GM18502 (cell line): Measurements from ENCODE around the gene SMG7.

Experiments
- ATAC-seq: cut with Tn5 transposase; IDR thresholded peaks from one replicate; pipeline ENCODE4 v1.9.1; 2021; ENCODE audit warnings: mild to moderate bottlenecking; ENCODE audit not compliant: unreplicated experiment, poor library complexity

Gene SMG7

DNA sequence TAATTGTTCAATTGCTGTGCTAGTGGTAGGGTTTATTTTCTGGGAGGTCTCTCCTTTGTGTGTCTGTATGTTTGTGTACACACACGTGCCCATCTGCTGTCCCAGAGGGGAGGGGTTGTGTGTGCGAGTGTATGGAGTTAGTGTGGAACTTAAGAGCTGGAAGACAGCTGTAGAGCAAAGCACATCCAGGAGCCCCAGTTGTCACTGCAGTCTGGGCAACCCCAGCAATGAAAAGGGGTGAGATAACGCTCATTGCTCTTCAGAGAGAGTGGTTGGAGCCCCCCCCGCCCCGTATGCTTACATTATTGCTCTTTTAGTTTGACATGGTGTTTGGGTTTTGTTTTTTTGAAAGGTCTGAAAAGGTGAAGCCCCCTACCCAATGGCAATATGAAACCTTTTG, 81.0 kb downstream of the SMG7 start:
- ATAC-seq = no peak

DNA sequence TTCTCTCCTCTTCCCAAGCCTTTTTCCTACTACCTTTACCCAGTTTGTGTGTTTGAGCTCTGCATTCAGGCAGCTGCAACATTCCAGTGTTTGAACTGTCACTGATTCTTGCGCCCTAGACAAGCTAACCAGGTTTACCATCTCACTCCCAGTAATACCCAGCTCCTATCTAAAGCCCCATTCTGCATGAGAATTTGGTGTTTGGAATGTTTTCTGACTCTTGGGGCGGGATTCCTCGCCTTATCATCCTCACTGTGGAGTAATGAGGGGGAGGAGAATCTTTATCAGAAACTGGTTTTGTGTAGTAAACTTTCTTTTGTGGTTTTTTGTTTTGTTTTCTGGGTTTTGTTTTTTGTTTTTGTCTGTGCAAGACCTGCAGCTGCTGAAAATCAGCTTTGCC, 81.5 kb downstream of the SMG7 start:
- ATAC-seq = no peak

DNA sequence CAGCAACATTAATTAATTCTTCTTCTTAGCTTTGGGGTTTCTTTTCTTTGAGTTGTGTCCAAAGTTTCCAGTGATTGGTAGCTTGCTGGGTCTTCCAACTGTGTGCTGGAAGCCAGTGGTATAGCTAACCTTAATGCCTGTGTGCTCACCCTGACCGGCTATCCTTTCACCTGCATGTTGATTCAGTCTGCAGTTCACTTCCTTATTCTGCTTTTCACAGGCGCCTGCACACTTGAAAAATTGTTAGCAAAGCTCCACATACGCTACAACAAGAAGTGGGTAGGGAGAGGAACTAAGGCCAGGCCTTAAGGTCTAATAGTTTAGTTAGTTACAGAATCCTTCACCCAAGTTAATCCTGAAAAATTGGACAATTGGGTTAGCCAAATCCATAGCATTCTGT, 82.3 kb downstream of the SMG7 start:
- no peak for ATAC-seq

GRCh38 chr1:183559061-183559460, 86.8 kb downstream of the SMG7 start:
- no peak for ATAC-seq

DNA sequence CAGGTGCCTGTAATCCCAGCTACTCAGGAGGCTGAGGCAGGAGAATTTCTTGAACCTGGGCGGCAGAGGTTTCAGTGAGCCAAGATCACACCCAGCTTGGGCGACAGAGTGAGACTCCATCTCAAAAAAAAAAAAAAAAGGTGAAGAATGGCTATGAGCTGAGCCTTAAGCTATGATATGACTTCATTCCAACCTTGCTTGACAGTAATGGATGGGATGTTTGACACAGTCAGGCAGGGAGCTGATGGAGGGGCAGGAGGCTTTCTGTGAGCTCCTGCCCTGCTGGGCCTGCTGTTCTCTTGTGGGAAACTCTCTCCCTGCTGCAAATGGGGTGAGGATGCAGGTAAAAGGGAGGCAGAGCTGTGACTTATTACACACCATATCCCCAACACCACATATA, 90.4 kb downstream of the SMG7 start:
- no peak for ATAC-seq

DNA sequence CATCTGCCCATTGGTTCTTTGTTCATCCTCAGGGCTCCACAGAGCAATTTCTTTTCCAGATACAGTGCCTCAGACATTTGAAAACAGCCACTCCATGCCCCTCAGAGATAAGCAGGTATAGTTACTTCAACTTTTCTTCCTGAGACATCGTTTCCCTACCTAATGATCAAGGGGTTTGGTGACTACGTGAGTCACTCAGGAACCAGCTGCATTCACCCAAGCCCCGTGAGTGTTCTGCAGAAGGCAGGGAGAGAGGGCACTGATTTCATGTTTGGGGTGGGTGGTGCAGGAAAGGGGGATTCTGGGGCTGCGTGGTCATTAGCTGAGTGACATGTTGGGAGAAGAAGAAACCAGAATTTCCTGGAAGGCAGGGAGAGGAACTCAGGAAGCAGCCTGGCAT, 93.0 kb downstream of the SMG7 start:
- no peak for ATAC-seq

DNA sequence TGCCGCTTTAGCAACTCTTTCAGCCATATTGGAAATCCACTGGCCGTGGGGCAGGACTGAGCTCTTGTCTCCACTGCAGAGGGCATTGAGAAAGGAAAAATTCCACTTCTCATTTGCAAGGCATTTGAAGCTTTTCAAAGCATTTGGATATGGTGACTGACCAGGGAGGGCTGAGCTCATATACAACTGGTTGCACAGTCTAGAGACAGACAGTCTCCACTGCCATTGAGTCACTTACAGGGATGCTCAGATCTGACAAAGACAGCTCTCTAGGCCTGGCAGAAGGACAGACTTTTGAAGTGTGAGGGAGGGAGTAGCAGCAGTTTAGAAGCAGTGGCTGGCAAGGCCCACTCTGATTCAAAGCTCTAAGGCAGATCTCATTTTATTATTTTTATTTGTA, 93.7 kb downstream of the SMG7 start:
- ATAC-seq = no peak

DNA sequence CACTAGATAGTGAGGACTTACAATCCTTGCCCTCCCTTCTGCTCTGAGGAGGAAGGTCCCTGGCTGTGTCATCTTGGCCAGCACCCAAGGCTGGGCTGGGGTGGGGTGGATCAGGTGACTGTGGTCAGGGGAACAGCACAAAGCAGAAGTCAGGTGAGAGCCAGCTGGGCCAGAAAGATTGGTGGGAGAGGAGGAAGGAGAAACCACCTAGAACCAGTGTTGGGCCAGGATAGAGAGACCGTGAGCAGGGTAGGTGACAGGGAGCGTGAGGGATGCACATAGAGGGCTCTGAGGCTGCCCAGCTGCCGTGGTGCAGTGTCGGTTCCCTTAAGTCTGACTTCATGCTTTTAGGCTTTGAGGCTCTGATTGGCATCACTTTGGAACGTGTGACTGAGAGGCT, 95.3 kb downstream of the SMG7 start:
- ATAC-seq = peak; percentile 80

DNA sequence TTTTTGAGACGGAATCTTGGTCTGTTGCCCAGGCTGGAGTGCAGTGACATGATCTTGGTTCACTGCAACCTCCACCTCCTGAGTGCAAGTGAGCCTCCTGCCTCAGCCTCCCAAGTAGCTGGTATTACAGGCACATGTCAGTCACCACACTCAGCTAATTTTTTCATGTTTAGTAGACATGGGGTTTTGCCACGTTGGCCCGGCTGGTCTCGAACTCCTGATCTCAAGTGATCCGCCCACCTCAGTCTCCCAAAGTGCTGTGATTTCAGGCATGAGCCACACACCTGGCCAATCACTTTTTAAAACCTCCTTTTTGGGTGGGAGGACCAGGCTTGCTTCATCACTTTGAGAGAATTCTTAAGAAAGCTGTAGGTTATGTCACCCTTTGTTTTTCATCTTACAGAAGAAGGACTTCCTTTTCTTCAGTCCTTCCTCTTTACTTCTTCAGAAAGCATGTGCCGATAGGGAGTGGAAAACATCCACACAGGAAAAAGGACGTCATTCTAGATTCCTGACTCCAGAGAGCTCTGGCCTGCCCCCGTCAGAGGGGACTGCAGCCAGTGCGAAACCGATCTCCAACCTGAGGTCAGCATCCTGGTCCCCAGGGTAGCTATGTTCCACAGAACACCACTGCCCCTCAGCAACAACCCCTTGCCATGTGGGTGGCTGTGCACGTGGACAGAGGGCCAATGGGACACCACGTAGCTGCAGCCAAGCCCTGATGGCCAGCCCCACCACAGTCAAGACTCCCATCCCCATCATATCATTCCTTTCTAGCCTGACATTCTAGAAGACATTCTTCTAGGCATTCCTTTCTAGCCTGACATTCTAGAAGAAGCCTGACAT, 96.1 kb downstream of the SMG7 start:
- no peak for ATAC-seq

DNA sequence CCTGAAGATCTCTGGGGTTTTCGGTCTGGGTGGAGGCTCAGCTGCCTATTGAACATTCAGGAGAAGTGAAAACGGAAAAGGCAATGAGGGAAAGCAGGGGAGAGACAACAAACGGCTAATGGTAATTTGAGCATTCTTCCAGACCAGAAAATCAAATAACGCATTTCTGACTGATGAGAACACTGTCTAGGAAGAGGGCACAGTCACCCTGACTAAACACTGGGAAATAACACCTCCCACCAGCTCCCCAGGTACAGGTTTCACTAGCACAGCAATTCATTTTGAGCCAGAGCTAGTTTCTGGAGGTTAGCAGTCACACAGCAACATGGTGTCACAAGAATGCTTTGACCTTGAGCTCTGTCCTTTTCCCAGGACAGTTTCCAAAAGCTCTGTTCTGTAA, 96.8 kb downstream of the SMG7 start:
- no peak for ATAC-seq

DNA sequence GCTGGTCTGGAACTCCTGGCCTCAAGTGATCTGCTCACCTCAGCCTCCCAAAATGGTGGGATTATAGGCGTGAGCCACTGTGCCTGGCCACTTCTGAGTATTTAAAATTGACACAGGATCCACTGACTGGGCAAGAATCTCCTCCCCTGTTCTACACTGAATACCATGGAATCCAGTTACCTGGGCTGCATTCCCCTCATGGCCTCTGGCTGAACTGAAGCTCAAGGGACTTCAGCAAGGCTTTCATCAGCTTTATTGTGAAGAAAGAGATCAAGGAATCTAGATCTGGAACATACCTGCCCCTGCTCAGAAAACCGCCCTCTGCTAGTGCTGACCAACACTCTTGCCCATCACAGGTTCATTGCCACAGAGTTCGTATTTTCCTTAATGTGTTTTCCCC, 97.5 kb downstream of the SMG7 start:
- no peak for ATAC-seq

DNA sequence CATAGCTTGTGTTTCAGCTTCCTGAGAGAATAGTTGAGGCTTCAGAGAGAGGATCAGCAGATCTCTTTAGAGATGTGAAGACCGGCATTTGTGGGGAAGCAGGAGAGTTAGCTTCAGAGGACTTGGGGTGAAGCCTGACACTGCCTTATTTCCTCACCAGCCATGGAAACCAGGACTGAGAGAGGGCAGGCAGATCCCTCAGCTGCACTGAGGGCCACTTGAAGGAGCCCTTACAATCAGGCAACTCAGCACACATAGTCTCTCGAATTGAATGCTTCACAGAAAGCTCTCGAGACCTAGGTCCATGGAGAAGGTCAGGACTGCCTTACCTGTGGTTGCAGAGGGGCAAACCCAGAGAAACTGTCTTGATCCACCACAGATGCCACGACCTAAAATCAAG, 98.2 kb downstream of the SMG7 start:
- no peak for ATAC-seq

- no peak for ATAC-seq
Observed at GRCh38 chr1:183571678-183572268, 99.5 kb downstream of the SMG7 start.

DNA sequence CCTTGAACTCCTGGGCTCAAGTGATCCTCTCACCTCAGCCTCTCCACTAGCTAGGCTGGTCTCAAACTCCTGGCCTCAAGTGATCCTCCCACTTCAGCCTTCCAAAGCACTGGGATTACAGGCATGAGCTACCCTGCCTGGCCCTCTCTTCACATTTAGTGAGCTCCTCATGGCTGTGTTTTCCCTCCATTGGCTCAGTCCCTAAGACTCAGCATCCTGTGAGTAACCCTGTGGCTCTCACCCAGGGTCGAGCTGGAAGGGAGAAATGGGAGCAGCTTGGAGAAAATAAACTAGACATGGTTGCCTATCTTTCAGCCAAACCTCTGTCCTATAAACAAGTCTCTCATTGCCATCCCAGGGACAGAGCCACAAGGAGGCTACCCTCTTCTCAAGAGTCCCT, 100.4 kb downstream of the SMG7 start:
- ATAC-seq = no peak

DNA sequence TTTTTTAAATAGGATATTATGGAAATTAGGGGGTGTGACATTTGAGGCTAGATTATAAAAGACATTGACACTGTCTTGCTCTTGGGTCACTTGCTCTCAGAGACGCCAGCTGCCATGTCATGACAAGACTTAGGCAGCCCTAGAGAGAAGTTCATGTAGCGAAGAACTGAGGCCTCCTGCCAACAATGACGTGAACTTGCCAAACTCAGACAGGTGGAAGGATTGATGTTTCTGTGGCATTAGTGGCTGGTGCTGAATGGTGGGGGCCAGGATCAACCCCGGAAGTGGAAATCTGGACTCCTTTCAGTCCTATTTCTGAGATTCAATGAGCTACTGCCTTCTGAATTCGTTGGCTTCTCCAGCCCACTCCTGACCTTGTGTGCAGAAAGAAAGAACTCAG, 103.3 kb downstream of the SMG7 start:
- ATAC-seq = no peak

- ATAC-seq = no peak
Observed at GRCh38 chr1:183576537-183576936, 104.2 kb downstream of the SMG7 start.

- ATAC-seq = no peak
Observed at GRCh38 chr1:183577897-183578465, 105.7 kb downstream of the SMG7 start.

DNA sequence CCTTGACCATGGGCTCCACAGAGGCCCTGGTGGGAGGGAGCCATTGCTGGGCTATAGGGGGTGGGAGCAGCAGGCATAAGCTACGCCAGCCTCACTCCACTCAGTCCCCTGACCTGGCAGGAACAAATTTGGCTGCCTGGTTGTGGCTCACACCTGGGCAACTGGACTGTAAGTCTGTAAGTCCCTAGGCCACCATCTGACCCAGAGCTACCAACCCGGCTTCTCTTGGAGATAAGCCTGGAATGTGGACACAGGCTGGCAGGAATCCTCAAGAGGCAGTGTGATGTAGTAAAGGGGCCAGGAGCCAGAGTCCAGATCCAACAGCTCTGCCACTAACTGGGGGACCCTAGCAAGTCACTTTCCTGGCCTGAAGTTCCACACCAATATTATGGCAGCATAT, 106.6 kb downstream of the SMG7 start:
- ATAC-seq = no peak

DNA sequence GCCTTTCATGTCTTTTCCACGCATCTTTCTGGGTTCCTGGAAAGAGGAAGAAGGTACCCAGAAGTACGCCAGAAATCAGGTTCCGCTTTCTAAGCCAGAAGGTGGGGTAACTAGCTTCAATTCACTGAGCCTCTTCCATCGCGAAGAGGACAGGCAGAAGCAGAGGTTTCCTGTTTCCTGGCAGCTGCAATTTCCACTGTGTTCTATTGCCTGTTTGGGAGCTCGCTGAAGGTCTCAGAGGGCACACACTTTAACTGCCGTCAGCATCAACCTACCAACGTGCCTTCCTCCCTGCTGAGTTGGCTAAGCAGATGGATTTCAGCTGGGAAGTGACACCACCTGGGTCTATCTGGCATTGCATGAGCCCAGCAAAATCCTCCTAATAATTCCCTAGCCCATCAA, 108.0 kb downstream of the SMG7 start:
- peak; percentile 49 for ATAC-seq

DNA sequence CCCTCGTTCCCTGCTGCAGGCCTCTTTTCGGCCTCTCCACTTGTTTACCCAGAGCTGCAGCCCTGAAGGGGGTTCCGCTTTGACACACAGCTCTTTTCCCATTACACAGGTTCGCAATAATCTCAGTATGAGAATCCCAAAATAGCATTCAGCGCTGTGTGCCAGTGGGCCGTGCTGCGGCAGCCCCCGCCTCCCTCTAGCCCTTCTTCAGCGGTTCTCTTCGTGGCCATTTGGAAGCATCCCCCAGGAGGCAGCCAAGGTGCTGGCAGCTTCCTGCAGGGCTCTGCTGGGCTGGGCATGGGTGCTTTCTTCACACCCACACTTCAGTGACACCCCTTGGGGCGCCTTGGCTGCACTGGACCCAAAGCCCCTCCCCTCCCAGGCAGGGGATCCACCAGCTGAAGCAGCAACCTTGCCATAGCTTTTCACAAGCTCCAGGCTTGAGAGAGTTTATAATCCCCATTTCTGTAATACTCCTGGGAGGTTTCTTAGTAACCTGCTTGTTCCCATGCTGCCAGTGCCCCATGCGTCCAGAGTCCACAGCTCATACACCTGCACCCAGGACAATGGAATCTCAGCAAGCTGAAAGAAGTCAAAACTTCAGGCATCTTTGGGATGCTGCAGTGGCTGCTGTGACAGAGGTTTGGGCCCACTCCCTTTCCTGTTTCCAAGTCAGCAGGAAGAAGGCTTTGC, 109.9 kb downstream of the SMG7 start:
- ATAC-seq = no peak

DNA sequence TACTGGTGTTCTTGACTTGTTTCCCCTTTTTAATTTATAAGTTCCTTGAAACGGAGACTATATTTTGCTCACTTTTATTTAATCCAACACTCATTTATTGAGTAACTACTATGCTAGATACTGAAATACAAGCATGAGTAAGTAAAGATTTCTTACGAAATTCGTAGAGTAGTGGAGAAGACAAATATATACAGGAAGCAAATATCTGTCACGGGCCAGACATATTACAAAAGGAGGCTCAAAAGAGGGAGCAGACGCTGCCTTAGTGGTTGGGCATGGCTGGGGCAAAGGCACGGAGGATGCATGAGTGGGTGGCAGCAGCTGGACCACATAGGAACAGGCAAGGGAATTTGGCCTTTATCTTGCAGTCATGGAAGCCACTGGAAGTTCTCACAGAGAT, 111.2 kb downstream of the SMG7 start:
- no peak for ATAC-seq
